GM12878 (cell line): Measurements from ENCODE around the gene MYL6B. TPM values are rescaled to one million over a fixed set of nuclear protein-coding genes. Genes with fewer than 3 reads are reported as not detected.

Source experiments
- ATAC-seq: fragments of 200-7000 bp; cut with Tn5 transposase; 3 replicates; pipeline ENCODE4 v1.9.1; 2020; ENCODE audit warnings: mild to moderate bottlenecking, moderate library complexity
- BruUV-seq: library from RNA; stranded (reverse); fragments of 400-500 nt; replicated peaks from 2 replicates; lab custom pipeline; 2021; lab: Mats Ljungman, UMichigan
- CTCF ChIA-PET: fragments of 300-600 bp; sonication (Branson Sonifier 250); formaldehyde crosslinking; extraction: SDS; loops from one replicate; lab custom pipeline; 2021; ENCODE audit warnings: inconsistent platforms; lab: Yijun Ruan, JAX
- POLR2A ChIA-PET: fragments of 350-600 bp; formaldehyde crosslinking; extraction: SDS; loops from one replicate; lab custom pipeline; 2021; ENCODE audit warnings: inconsistent platforms; lab: Charles Lee
- RAD21 ChIA-PET: fragments of 300-600 bp; sonication (Branson Sonifier 250); formaldehyde crosslinking; loops from one replicate; lab custom pipeline; 2023; ENCODE audit warnings: antibody characterized with exemption; ENCODE audit not compliant: unreplicated experiment; lab: Charles Lee
- SMC1A ChIA-PET: fragments of 300-600 bp; sonication (Branson Sonifier 250); formaldehyde crosslinking; loops from one replicate; lab custom pipeline; 2023; ENCODE audit not compliant: unreplicated experiment, uncharacterized antibody; lab: Charles Lee
- DNase-seq: peaks from one replicate; pipeline ENCODE4 v3.0.0-alpha.2; 2011; ENCODE audit warnings: low read depth, low spot score
- FAIRE-seq: peaks from 3 replicates; lab custom pipeline; 2011; peaks lifted over from hg19 to GRCh38; lab: Jason Lieb, UNC
- H2AFZ ChIP-seq: 2 replicates; pipeline ENCODE4 v1.6.0; 2011; ENCODE audit warnings: low read depth, low read length, control low read depth; ENCODE audit not compliant: control insufficient read depth
- H3K27ac ChIP-seq: 2 replicates; pipeline ENCODE4 v1.5.1; 2011; ENCODE audit warnings: control low read depth; ENCODE audit not compliant: control insufficient read depth, insufficient read depth
- H3K27me3 ChIP-seq, 2 experiments: replicated peaks in 1 of 2; 2 replicates each; pipeline versions ENCODE4 v1.6.0 to v1.6.1; 2011; ENCODE audit warnings: low read length in 1 of 2; ENCODE audit not compliant: control insufficient read depth in 2 of 2, insufficient read depth in 2 of 2
- H3K36me3 ChIP-seq, 2 experiments: 2 replicates each; pipeline ENCODE4 v1.5.1; 2011; ENCODE audit warnings: low read length in 1 of 2; ENCODE audit not compliant: control insufficient read depth in 2 of 2, insufficient read depth in 2 of 2
- H3K4me1 ChIP-seq: 2 replicates; pipeline ENCODE4 v1.6.1; 2011; ENCODE audit warnings: mild to moderate bottlenecking, low read length, moderate library complexity, mixed read lengths; ENCODE audit not compliant: control insufficient read depth, insufficient read depth
- H3K4me2 ChIP-seq: 2 replicates; pipeline ENCODE4 v1.6.0; 2011; ENCODE audit warnings: control low read depth; ENCODE audit not compliant: control insufficient read depth, insufficient read depth
- H3K4me3 ChIP-seq: fragments of 200-600 bp; sonication (generic); 2 replicates; pipeline ENCODE4 v1.5.1; 2016
- H3K79me2 ChIP-seq: 2 replicates; pipeline ENCODE4 v1.6.0; 2011; ENCODE audit warnings: low read length; ENCODE audit not compliant: control insufficient read depth, insufficient read depth
- H3K9ac ChIP-seq: 2 replicates; pipeline ENCODE4 v1.8.0; 2011; ENCODE audit warnings: low read length, control low read depth, mixed read lengths; ENCODE audit not compliant: control insufficient read depth, insufficient read depth
- H3K9me3 ChIP-seq: replicated peaks from 3 replicates; pipeline ENCODE4 v1.5.1; 2011; ENCODE audit warnings: mild to moderate bottlenecking, low read length; ENCODE audit not compliant: control insufficient read depth, insufficient read depth
- H4K20me1 ChIP-seq: 2 replicates; pipeline ENCODE4 v1.6.0; 2011; ENCODE audit not compliant: control insufficient read depth, insufficient read depth
- ETV6 ChIP-seq, 2 experiments: fragments of 450-650 bp in 1 of 2; IDR thresholded peaks in 1 of 2; conservative IDR thresholded peaks in 1 of 2; 2 replicates each; pipeline ENCODE4 v1.6.1; 2014; ENCODE audit warnings: antibody characterized with exemption in 1 of 2, borderline replicate concordance in 1 of 2, low read depth in 1 of 2, mild to moderate bottlenecking in 1 of 2, moderate library complexity in 1 of 2
- HDAC6 ChIP-seq: fragments of 200-600 bp; sonication (generic); IDR thresholded peaks from one replicate; pipeline ENCODE4 v1.8.0; 2017; ENCODE audit warnings: antibody characterized with exemption; ENCODE audit not compliant: unreplicated experiment
- SMAD1 ChIP-seq: fragments of 450-650 bp; IDR thresholded peaks from 2 replicates; pipeline ENCODE4 v1.6.1; 2018; ENCODE audit warnings: mild to moderate bottlenecking, low read depth; ENCODE audit not compliant: partially characterized antibody
- ZSCAN29 ChIP-seq: fragments of 450-650 bp; IDR thresholded peaks from 2 replicates; pipeline ENCODE4 v1.6.1; 2017; ENCODE audit warnings: mild to moderate bottlenecking, moderate library complexity
- WGBS: methylation state at CpG from one replicate; pipeline ENCODE4 v1.1.6; 2016; ENCODE audit warnings: low lambda C conversion rate; ENCODE audit not compliant: insufficient replicate concordance, insufficient coverage; ENCODE audit errors: missing lambda C conversion rate; 5-methylcytosine and 5-hydroxymethylcytosine counted together
- in situ Hi-C: fragments of 300-500 bp; cut with MboI; formaldehyde crosslinking; loops from 9 replicates; pipeline ENCODE4 v1.14.3; 2018; ENCODE audit warnings: mixed read lengths
- intact Hi-C: fragments of 100-400 bp; cut with micrococcal nuclease; formaldehyde crosslinking; loops from one replicate; pipeline ENCODE4 v1.14.2; 2022; ENCODE audit not compliant: unreplicated experiment
- polyA plus RNA-seq, 11 experiments: library from polyadenylated mRNA; depleted of rRNA in 4 of 11; unstranded in 6 of 11; stranded (reverse) in 5 of 11; fragments of >200 nt; fragmentation: Nextera tagmentation in 4 of 11; fragmentation: Illumina TruSeq in 1 of 11; extraction: Ambion mirVana in 4 of 11; extraction: Trizol in 1 of 11; gene quantifications; 1 replicate in 1 of 11; 2 replicates in 10 of 11; pipeline versions ENCODE4 v1.2.1 to v1.2.3, GENCODE V29; 2011 to 2016; ENCODE audit warnings: inconsistent platforms in 2 of 11, missing spikeins in 2 of 11, low read depth in 1 of 11
- total RNA-seq, 4 experiments: library from RNA; depleted of rRNA in 3 of 4; stranded (reverse); fragments of >200 nt in 3 of 4; fragmentation: Illumina TruSeq in 1 of 4; extraction: Trizol in 1 of 4; gene quantifications; 2 replicates each; pipeline versions ENCODE4 v1.2.1 to v1.2.3, GENCODE V29; 2013 to 2021
- TF ChIP-seq, protein P1 (sequence below): fragments of 450-650 bp; IDR thresholded peaks from 2 replicates; pipeline ENCODE4 v1.6.1; 2018; ENCODE audit warnings: borderline replicate concordance, mild to moderate bottlenecking; ENCODE audit not compliant: partially characterized antibody

Gene MYL6B
- total and polyA plus RNA-seq, 10 of the 15 experiments (the other 5 are each of a cell fraction or from before 2014, with no cell fraction given), result 75.5 to 153 (median 114) TPM

DNA sequence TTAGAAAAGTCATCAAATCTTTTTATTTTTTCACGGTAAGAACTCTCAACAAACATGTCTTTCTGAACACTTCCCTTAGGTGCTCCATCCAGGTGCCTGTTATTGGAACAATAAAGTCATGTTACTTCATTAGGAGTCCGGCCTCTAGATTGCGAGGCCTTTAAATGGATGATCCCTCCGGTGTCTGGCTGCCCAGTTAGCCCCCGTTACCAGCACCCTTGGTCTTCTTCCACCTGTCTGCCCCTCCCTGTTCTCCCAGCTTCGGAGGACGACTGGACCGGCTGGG lies 48.6 kb upstream of the MYL6B start:
- WGBS, result 0% methylated on average over 8 of the region's 8 CpGs
- TF ChIP-seq ZSCAN29 (peak; percentile 87; the same call in 1 of the 2 replicates), ETV6 (conservative IDR thresholded peaks at IDR 0.05 in 1 of 2, IDR thresholded peaks at IDR 0.05 in 1 of 2; ENCODE audit: borderline replicate concordance in 1 of 2, low read depth in 1 of 2) (no peak), HDAC6 (no peak), SMAD1 (peak; percentile 77)
- TF ChIP-seq, protein P1, sequence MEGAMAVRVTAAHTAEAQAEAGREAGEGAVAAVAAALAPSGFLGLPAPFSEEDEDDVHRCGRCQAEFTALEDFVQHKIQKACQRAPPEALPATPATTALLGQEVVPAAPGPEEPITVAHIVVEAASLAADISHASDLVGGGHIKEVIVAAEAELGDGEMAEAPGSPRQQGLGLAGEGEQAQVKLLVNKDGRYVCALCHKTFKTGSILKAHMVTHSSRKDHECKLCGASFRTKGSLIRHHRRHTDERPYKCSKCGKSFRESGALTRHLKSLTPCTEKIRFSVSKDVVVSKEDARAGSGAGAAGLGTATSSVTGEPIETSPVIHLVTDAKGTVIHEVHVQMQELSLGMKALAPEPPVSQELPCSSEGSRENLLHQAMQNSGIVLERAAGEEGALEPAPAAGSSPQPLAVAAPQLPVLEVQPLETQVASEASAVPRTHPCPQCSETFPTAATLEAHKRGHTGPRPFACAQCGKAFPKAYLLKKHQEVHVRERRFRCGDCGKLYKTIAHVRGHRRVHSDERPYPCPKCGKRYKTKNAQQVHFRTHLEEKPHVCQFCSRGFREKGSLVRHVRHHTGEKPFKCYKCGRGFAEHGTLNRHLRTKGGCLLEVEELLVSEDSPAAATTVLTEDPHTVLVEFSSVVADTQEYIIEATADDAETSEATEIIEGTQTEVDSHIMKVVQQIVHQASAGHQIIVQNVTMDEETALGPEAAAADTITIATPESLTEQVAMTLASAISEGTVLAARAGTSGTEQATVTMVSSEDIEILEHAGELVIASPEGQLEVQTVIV, result no peak
- DNase-seq (no peak), FAIRE-seq (no peak), ATAC-seq (no peak)
- BruUV-seq, result no TSS peak
- peak overlapping the region; percentile 84 for H3K4me2 ChIP-seq
- H3K27me3 ChIP-seq, result no peaks in the 10 kb centered on the region; a peak in 1 of 4 replicates
- peak overlapping the region; percentile 82 for H2AFZ ChIP-seq
- H4K20me1 ChIP-seq, result no peaks in the 10 kb centered on the region
- ChIA-PET SMC1A (interaction anchor here (0.9 to 2.8 kb wide), 8 partner anchors 12 to 366 kb away, joined by 3 to 26 read pairs (median 5); partner anchors contain the start of genes RPL41, SMARCC2 and ZC3H10), RAD21 (interaction anchor here (0.8 to 3.5 kb wide), 13 partner anchors 14 to 365 kb away, joined by 3 to 30 read pairs (median 4); partner anchors contain the start of genes CNPY2, RAB5B, RNF41 and RPL41), CTCF (interaction anchor here (0.5 to 4.0 kb wide), 17 partner anchors 12 to 1017 kb away, joined by 3 to 25 read pairs (median 6); partner anchors contain the start of genes BLOC1S1, ESYT1, ORMDL2 and PYM1), POLR2A (interaction anchor here (0.6 to 6.3 kb wide), 15 partner anchors 14 to 375 kb away, joined by 3 to 95 read pairs (median 5); partner anchors contain the start of genes CD63, MYL6B, ORMDL2 and RAB5B)
- H3K27ac ChIP-seq, result peak overlapping the region; percentile 48; the same call in 1 of the 2 replicates
- H3K9ac ChIP-seq, result peak overlapping the region; percentile 73
- H3K4me1 ChIP-seq, result peaks cover 3% of the 10 kb centered on the region; the same call in 1 of the 2 replicates
- H3K9me3 ChIP-seq, result no peaks in the 10 kb centered on the region
- H3K79me2 ChIP-seq, result peaks cover 36% of the 10 kb centered on the region
- in situ Hi-C loops, result loop anchor here (5.0 kb wide), 1 partner anchor 56 kb away; no protein-coding TSS in a partner anchor
- peak overlapping the region; percentile 97 for H3K4me3 ChIP-seq
- intact Hi-C loops, result loop anchor here (1.0 to 5.0 kb wide), 6 partner anchors 13 to 364 kb away; partner anchors contain the start of genes DNAJC14 and RPL41
- H3K36me3 ChIP-seq, result peaks cover 3 to 21% of the 10 kb centered on the region in 2 experiments
